C4-2B (cell line): ENCODE results near the gene RNF34.
"Not testable (repeated sequence)": the region's sequence is repeated elsewhere in the genome, so short reads cannot be mapped to it uniquely, and the experiment has no call there.

Experiments
- H3K27ac ChIP-seq: fragments of 450-650 bp; 2 replicates; pipeline ENCODE4 v1.5.1; 2017
- ZFX ChIP-seq: fragments of 450-650 bp; IDR thresholded peaks from 2 replicates; pipeline ENCODE4 v1.6.1; 2017
- TF ChIP-seq, protein P1 (sequence below): fragments of 450-650 bp; conservative IDR thresholded peaks from 2 replicates; pipeline ENCODE4 v1.5.1; 2017; ENCODE audit warnings: mild to moderate bottlenecking

RNF34 gene

DNA sequence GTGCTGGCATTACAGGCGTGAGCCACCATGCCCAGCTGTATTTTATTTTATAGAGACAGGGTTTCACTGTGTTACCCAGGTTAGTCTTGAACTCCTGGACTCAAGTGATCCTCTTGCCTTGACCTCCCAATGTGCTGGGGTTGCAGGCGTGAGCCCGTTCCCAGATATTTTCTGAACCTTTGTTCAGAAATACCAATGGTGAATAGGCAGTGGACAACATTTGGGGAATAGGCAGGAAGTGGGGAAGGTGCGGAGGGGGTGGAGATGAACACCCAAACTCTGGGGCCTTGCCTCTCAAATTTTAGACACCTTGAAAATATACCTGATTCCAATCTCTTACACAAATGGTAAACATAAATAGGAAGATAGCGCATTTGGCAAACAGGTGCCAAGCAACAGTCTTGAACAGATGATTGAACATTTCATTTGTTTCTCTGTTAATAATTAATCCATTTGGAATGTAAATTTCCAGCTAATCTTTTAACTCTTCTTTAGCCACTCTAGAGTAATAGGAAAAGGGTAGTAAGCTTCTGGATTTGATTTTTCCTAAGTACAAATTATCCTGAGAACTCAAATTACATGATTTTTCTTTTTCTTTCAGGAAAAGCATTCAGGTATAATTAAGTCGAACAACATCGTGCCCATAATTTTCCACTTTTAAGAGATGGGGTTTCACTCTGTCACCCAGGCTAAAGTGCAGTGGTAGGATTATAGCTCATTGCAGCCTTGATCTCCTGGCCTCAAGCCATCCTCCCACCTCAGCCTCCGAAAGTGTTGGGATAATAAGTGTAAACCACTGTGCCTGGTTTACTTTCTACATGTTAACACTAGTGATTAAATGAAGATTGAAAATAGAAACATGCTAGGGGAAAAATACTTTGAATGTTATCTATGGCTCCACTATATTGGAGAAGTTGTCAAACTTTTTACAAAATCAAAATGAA, 22.9 kb upstream of the RNF34 start:
- no peak overlapping the region for H3K27ac ChIP-seq
- no peak for TF ChIP-seq ZFX
- TF ChIP-seq, protein P1, sequence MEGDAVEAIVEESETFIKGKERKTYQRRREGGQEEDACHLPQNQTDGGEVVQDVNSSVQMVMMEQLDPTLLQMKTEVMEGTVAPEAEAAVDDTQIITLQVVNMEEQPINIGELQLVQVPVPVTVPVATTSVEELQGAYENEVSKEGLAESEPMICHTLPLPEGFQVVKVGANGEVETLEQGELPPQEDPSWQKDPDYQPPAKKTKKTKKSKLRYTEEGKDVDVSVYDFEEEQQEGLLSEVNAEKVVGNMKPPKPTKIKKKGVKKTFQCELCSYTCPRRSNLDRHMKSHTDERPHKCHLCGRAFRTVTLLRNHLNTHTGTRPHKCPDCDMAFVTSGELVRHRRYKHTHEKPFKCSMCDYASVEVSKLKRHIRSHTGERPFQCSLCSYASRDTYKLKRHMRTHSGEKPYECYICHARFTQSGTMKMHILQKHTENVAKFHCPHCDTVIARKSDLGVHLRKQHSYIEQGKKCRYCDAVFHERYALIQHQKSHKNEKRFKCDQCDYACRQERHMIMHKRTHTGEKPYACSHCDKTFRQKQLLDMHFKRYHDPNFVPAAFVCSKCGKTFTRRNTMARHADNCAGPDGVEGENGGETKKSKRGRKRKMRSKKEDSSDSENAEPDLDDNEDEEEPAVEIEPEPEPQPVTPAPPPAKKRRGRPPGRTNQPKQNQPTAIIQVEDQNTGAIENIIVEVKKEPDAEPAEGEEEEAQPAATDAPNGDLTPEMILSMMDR: no peak

DNA sequence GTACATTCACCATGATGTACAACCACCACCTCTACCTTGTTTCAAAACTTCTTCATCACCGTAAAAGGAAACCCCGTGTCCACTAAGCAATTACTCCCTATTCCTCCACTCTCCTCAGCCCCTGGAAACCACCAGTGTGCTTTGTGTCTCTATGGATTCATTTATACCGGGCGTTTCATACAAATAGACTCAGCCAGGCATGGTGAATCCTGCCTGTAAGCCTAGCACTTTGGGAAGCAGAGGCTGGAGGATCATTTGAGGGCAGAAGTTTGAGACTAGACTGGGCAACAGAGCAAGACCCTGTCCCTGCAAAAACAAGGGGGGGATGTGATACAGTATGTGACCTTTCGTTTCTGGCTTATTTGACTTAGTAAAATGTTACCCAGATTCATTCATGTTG, 21.2 kb upstream of the RNF34 start:
- H3K27ac ChIP-seq: no peak overlapping the region
- TF ChIP-seq ZFX: no peak
- TF ChIP-seq, protein P1: no peak

DNA sequence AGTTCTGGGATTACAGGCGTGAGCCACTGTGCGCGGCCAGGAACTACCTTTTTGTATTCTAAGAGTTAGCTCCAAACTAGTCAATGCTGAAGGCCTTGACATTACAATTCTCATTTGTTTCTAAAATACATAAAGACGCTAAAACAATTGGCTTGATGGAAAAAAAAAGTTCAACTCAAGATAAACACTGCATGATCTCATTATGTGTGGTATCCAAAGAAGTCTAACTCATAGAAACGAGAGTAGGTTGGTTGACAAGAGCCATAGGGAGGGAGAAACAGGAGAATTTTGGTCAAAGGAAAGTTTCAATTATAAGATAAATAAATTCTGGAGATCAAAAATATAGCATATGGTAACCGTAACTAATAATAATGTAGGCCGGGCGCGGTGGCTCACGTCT, 20.0 kb upstream of the RNF34 start:
- H3K27ac ChIP-seq: no peak overlapping the region
- TF ChIP-seq, protein P1: no peak
- no peak for TF ChIP-seq ZFX

DNA sequence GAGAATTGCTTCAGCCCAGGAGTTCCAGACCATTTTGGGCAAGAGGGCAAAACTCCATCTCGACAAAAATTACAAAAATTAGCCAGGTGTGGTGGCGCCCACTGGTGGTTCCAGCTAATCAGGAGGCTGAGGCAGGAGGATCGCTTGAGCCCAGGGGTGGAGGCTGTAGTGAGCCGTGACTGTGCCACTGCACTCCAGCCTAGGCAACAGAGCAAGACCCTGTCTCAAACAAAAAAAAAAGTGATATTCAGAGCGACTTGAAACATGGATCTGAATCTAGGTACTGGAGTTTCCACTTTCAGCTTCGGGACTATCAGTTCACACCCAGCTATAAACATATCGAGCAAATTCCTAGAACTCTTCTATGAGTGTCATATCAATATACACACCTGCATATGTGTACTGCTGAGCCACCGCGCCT, 16.3 kb upstream of the RNF34 start:
- H3K27ac ChIP-seq: no peak overlapping the region
- TF ChIP-seq, protein P1: no peak; the same call in 1 of the 2 replicates
- no peak for TF ChIP-seq ZFX

DNA sequence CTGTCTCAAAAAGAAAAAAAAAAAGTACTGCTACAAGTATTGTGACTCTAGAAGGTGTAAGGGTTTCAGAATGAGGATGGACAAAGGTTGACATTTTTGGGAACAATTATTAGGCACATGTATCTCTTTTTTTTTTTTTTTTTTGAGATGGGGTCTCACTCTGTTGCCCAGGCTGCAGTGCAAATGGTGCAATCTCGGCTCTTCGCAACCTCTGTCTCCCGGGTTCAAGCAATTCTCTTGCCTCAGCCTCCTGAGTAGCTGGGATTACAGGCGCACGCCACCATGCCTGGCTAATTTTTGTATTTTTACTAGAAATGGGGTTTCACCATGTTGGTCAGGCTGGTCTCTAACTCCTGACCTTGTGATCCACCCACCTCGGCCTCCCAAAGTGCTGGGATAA, 15.0 kb upstream of the RNF34 start:
- H3K27ac ChIP-seq: not testable (repeated sequence)

DNA sequence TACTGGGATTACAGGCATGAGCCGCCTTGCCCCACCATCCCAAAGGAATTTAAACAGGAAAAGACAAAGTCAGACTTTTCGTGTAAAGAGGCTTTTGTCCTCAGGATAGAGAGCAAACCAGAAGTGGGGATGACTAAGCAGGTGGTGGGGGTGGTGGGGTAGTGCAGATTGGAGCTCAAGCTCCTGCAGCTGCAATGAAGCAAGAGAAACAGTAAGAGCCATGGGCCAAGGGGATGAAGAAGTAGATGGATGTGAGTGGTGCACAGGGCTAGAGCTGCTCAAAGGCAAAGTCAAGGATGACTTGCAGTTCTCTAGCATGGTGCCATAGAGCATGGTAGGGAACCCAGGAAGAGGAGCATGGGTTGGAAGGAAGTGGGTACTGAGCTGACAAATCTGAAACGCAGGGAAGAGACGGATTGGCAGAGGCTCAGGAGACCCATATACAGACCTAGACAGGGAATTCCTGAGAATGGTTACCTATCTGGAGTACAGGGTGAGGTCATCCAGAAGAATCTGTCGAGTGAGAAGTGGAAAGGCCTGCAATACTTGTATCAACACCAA, 11.4 kb upstream of the RNF34 start:
- H3K27ac ChIP-seq: no peak overlapping the region
- TF ChIP-seq, protein P1: no peak

DNA sequence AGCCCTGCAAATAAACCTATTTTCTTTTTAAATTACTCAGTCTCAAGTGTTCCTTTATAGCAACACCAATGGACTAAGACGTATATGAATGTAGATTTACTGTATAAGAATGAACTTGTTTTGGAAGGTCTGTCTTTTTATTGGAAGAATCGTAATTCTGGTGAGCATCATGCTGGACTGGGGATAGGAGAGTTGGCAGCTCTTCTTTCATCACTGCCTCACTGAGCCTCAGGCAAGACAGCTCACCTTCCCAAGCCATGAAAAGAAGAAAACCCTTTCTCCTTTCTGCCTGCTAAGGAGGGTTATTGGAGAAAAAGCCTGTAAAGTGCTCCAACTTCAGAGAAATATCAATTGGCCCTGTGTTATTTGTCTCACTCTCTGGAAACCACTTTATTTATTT, 9.1 kb upstream of the RNF34 start:
- TF ChIP-seq, protein P1: no peak
- TF ChIP-seq ZFX: no peak
- no peak overlapping the region for H3K27ac ChIP-seq
